Spleen (tissue), 7 donors: ENCODE measurements around the gene NLGN1.

Experiments
- POLR2AphosphoS5 ChIP-seq, 3 donors: sonication (generic); formaldehyde crosslinking; IDR thresholded peaks; one replicate each; pipeline ENCODE4 v1.5.1; 2017; ENCODE audit warnings: antibody characterized with exemption in 3 of 3
- TF ChIP-seq, protein P1 (sequence below), 11 experiments: fragments of 200-600 bp in 7 of 11; fragments of 450-650 bp in 4 of 11; sonication (generic) in 4 of 11; IDR thresholded peaks in 8 of 11; conservative IDR thresholded peaks in 3 of 11; 1 replicate in 7 of 11; 2 replicates in 4 of 11; pipeline versions ENCODE4 v1.4.0 to v1.8.0; 2016 to 2021; ENCODE audit warnings: antibody characterized with exemption in 11 of 11, inconsistent platforms in 4 of 11, mild to moderate bottlenecking in 1 of 11
- donor health status: DM: no; HTN: no; CAD: no; lungs with moderate emphysema.
- donor health status: DM: no; HTN: no; CAD: no.
- donor health status: DM: no; HTN: no; CAD: no.

DNA sequence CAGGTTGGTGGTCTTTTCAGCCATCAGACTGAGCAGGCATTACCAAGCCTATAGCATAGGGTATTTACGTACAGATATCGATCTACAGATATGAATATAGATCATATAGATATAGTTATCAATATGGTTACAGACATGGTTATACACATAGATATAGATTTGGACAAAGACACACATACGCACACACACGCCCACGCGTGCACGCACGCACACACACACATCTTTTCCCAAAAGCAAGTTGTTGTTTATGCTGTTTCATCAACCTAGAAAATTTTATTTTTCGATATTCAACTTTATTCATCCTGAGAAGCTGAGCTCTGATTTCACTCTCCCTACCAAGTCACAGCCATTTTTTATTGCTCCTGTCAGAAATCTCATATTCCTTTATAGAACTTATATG lies 309.1 kb downstream of the NLGN1 start:
- TF ChIP-seq, protein P1, sequence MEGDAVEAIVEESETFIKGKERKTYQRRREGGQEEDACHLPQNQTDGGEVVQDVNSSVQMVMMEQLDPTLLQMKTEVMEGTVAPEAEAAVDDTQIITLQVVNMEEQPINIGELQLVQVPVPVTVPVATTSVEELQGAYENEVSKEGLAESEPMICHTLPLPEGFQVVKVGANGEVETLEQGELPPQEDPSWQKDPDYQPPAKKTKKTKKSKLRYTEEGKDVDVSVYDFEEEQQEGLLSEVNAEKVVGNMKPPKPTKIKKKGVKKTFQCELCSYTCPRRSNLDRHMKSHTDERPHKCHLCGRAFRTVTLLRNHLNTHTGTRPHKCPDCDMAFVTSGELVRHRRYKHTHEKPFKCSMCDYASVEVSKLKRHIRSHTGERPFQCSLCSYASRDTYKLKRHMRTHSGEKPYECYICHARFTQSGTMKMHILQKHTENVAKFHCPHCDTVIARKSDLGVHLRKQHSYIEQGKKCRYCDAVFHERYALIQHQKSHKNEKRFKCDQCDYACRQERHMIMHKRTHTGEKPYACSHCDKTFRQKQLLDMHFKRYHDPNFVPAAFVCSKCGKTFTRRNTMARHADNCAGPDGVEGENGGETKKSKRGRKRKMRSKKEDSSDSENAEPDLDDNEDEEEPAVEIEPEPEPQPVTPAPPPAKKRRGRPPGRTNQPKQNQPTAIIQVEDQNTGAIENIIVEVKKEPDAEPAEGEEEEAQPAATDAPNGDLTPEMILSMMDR (IDR thresholded peaks at IDR 0.05 in 8 of 11, conservative IDR thresholded peaks at IDR 0.05 in 3 of 11): no peak
- no peak for TF ChIP-seq POLR2AphosphoS5 (IDR thresholded peaks at IDR 0.05)
